K562 (cell line): ENCODE results near the gene AGAP1. TPM values are rescaled to one million over a fixed set of nuclear protein-coding genes. Genes with fewer than 3 reads are reported as not detected.

Source experiments
- ATAC-seq: fragments of 200-7000 bp; cut with Tn5 transposase; 3 replicates; pipeline ENCODE4 v1.9.1; 2020; ENCODE audit warnings: moderate library complexity
- BruUV-seq: library from RNA; stranded (reverse); fragments of 400-500 nt; replicated peaks from 2 replicates; lab custom pipeline; 2021; lab: Mats Ljungman, UMichigan
- CTCF ChIA-PET: fragments of 300-600 bp; formaldehyde crosslinking; extraction: SDS; loops from one replicate; lab custom pipeline; 2021; ENCODE audit warnings: low intra/inter-chr PET ratio; lab: Yijun Ruan, JAX
- POLR2A ChIA-PET: fragments of 300-600, 350-650 bp; sonication (Branson Sonifier 250); formaldehyde crosslinking; extraction: SDS; loops from one replicate; lab custom pipeline; 2021; ENCODE audit warnings: antibody characterized with exemption, inconsistent platforms; lab: Yijun Ruan, JAX
- DNase-seq, 4 experiments: peaks; one replicate each; pipeline versions ENCODE4 v3.0.0 to v3.0.0-alpha.2; 2011 to 2018; ENCODE audit warnings: low spot score in 3 of 4, mixed read lengths in 3 of 4; ENCODE audit errors: extremely low read depth in 1 of 4
- FAIRE-seq: peaks from 2 replicates; lab custom pipeline; 2011; peaks lifted over from hg19 to GRCh38; lab: Jason Lieb, UNC
- H2AFZ ChIP-seq: 2 replicates; pipeline ENCODE4 v1.6.0; 2011; ENCODE audit warnings: low read depth, low read length, control low read depth, inconsistent platforms
- H3K27ac ChIP-seq: fragments of 200-600 bp; 3 replicates; pipeline ENCODE4 v1.8.0; 2011; ENCODE audit warnings: low read depth, mild to moderate bottlenecking, control low read depth, inconsistent platforms, low read length, moderate library complexity, mixed read lengths; ENCODE audit errors: extremely low read depth
- H3K27me3 ChIP-seq, 2 experiments: fragments of 300-600 bp in 1 of 2; 2 replicates in 1 of 2; 3 replicates in 1 of 2; pipeline versions ENCODE4 v1.6.0 to v1.8.0; 2011; ENCODE audit warnings: inconsistent platforms in 2 of 2, low read length in 2 of 2, mild to moderate bottlenecking in 1 of 2, mixed read lengths in 1 of 2, moderate library complexity in 1 of 2; ENCODE audit not compliant: control insufficient read depth in 2 of 2, insufficient read depth in 2 of 2
- H3K36me3 ChIP-seq: fragments of 300-600 bp; 3 replicates; pipeline ENCODE4 v1.8.0; 2011; ENCODE audit warnings: mild to moderate bottlenecking, low read length, inconsistent platforms; ENCODE audit not compliant: control insufficient read depth, insufficient read depth
- H3K4me1 ChIP-seq, 2 experiments: fragments of 200-600 bp in 1 of 2; replicated peaks in 1 of 2; 2 replicates in 1 of 2; 3 replicates in 1 of 2; pipeline versions ENCODE4 v1.5.1 to v1.8.0; 2011; ENCODE audit warnings: inconsistent platforms in 2 of 2, low read length in 2 of 2, mild to moderate bottlenecking in 1 of 2, mixed read lengths in 1 of 2, moderate library complexity in 1 of 2; ENCODE audit not compliant: control insufficient read depth in 2 of 2, insufficient read depth in 2 of 2
- H3K4me2 ChIP-seq: 2 replicates; pipeline ENCODE4 v1.6.1; 2011; ENCODE audit warnings: low read length, control low read depth, inconsistent platforms, mixed read lengths; ENCODE audit not compliant: insufficient read depth
- H3K4me3 ChIP-seq: fragments of 200-600 bp; sonication (generic), shearing (Covaris generic); 2 replicates; pipeline ENCODE4 v1.5.1; 2016; ENCODE audit warnings: control low read depth, inconsistent platforms
- H3K79me2 ChIP-seq: fragments of 200-600 bp; 3 replicates; pipeline ENCODE4 v1.8.0; 2011; ENCODE audit warnings: low read length, inconsistent platforms; ENCODE audit not compliant: control insufficient read depth, insufficient read depth
- H3K9ac ChIP-seq, 2 experiments: 2 replicates each; pipeline versions ENCODE4 v1.6.0 to v1.6.1; 2011; ENCODE audit warnings: low read depth in 2 of 2, low read length in 2 of 2, control low read depth in 1 of 2, inconsistent platforms in 1 of 2, mild to moderate bottlenecking in 1 of 2, mixed read lengths in 1 of 2; ENCODE audit not compliant: insufficient read depth in 1 of 2
- H3K9me1 ChIP-seq: one replicate; pipeline ENCODE4 v1.6.0; 2011; ENCODE audit warnings: inconsistent platforms, mild to moderate bottlenecking, low read length, moderate library complexity; ENCODE audit not compliant: control insufficient read depth, insufficient read depth
- H3K9me3 ChIP-seq: replicated peaks from 2 replicates; pipeline ENCODE4 v1.5.1; 2011; ENCODE audit warnings: low read depth, low read length, inconsistent platforms; ENCODE audit not compliant: control insufficient read depth, insufficient read depth
- H4K20me1 ChIP-seq: replicated peaks from 2 replicates; pipeline ENCODE4 v1.6.1; 2011; ENCODE audit warnings: low read length, inconsistent platforms, mixed read lengths; ENCODE audit not compliant: control insufficient read depth, insufficient read depth
- CHD2 ChIP-seq: IDR thresholded peaks from 2 replicates; pipeline ENCODE4 v1.6.1; 2011; ENCODE audit warnings: low read depth, low read length
- FOXK2 ChIP-seq, 2 experiments: fragments of 450-650 bp; IDR thresholded peaks in 1 of 2; conservative IDR thresholded peaks in 1 of 2; 2 replicates each; pipeline ENCODE4 v1.6.1; 2016; ENCODE audit warnings: low read depth in 2 of 2, mild to moderate bottlenecking in 1 of 2
- MGA ChIP-seq: fragments of 450-650 bp; IDR thresholded peaks from 2 replicates; pipeline ENCODE4 v1.6.1; 2016; ENCODE audit warnings: mild to moderate bottlenecking, moderate library complexity
- SIN3A ChIP-seq, 2 experiments: fragments of 150-350 bp in 1 of 2; IDR thresholded peaks; 2 replicates each; pipeline ENCODE4 v1.6.1; 2011 to 2016; ENCODE audit warnings: borderline replicate concordance in 2 of 2, low read depth in 2 of 2, low read length in 2 of 2, mild to moderate bottlenecking in 2 of 2, moderate library complexity in 2 of 2; ENCODE audit not compliant: control insufficient read depth in 1 of 2
- SMARCB1 ChIP-seq: IDR thresholded peaks from 2 replicates; pipeline ENCODE4 v1.6.1; 2011; ENCODE audit warnings: improper control_type of control experiment, low read depth; ENCODE audit not compliant: insufficient read length
- TRIM25 ChIP-seq: fragments of 450-650 bp; IDR thresholded peaks from 2 replicates; pipeline ENCODE4 v1.7.0; 2016; ENCODE audit warnings: borderline replicate concordance
- ZNF24 ChIP-seq: fragments of 450-650 bp; IDR thresholded peaks from 2 replicates; pipeline ENCODE4 v1.6.1; 2016
- WGBS: fragments of 100-300 bp; shearing (Covaris generic); methylation state at CpG from one replicate; pipeline ENCODE4 v1.1.6; 2016; ENCODE audit warnings: low coverage, mixed read lengths; ENCODE audit not compliant: insufficient coverage; ENCODE audit errors: missing lambda C conversion rate; 5-methylcytosine and 5-hydroxymethylcytosine counted together
- in situ Hi-C: fragments of 300-500 bp; cut with MboI; formaldehyde crosslinking; loops from 4 replicates; pipeline ENCODE4 v1.15.0; 2018; ENCODE audit warnings: inconsistent platforms, mixed read lengths
- intact Hi-C: fragments of 100-400 bp; cut with micrococcal nuclease; formaldehyde crosslinking; loops from 2 replicates; pipeline ENCODE4 v1.14.2; 2022
- polyA plus RNA-seq, 8 experiments: library from polyadenylated mRNA; depleted of rRNA in 4 of 8; stranded (reverse) in 5 of 8; unstranded in 3 of 8; fragments of >200 nt; fragmentation: Nextera tagmentation in 2 of 8; fragmentation: Illumina TruSeq in 1 of 8; extraction: Ambion mirVana in 2 of 8; extraction: Trizol in 1 of 8; gene quantifications; 2 replicates each; pipeline versions ENCODE4 v1.2.1 to v1.2.3, GENCODE V29; 2011 to 2014; ENCODE audit warnings: inconsistent platforms in 1 of 8, missing spikeins in 1 of 8
- total RNA-seq, 7 experiments: library from RNA; depleted of rRNA in 6 of 7; stranded (reverse); fragments of >200 nt in 6 of 7; fragmentation: Illumina TruSeq in 2 of 7; extraction: Trizol in 2 of 7; gene quantifications; 2 replicates each; pipeline versions ENCODE4 v1.2.1 to v1.2.3, GENCODE V29; 2011 to 2021; ENCODE audit warnings: low replicate concordance in 1 of 7

The AGAP1 gene
- total and polyA plus RNA-seq, 9 of the 15 experiments (the other 6 are each of a cell fraction or from before 2014, with no cell fraction given) = 1.3 to 24.0 (median 10.6) TPM

DNA sequence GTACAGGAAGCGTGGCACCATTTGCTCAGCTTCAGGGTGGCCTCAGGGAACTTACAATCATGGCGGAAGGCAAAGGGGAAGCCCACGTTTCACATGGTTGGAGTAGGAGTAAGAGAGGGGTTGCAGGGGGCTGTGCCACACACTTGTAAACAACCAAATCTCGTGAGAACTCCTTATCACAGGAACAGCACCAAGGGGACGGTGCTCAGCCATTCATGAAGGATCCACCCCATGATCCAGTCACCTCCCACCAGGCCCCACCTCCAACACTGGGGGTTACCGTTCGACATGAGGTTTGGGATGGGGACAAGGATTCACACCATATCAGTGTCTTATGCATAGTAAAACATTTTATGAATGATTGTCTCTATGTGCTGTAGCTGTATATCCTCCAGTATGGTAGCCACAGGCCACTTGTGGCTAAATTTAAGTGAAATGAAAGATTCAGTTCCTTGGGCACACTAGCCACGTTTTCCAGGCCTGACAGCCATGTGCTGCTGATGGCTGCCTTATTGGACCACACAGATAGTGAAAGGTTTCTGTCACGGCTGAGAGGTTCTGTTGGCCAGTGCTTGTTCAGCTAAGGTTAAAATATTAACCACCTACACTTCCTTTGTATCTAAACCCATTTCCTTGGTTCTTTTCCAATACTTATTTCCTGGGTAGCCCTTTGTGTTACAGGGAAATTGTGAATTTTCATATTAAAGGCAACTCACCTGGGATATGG lies 77.3 kb downstream of the AGAP1 start:
- Histone ChIP-seq H3K9me1 (no peaks in the 10 kb centered on the region), H3K9ac (no peak overlapping the region), H3K36me3 (no peaks in the 10 kb centered on the region; the same call in 2 of the 3 replicates), H3K4me1 (peaks cover 5% of the 10 kb centered on the region in 2 experiments; a peak in 2 of 5 replicates), H2AFZ (no peak overlapping the region), H4K20me1 (peaks cover 33% of the 10 kb centered on the region), H3K9me3 (no peaks in the 10 kb centered on the region), H3K79me2 (peaks cover 82% of the 10 kb centered on the region), H3K27me3 (no peaks in the 10 kb centered on the region), H3K4me2 (no peak overlapping the region), H3K4me3 (no peak overlapping the region), H3K27ac (peak overlapping the region; percentile 30; the same call in 1 of the 3 replicates)
- intact Hi-C loops = no loop called here
- BruUV-seq = no TSS peak
- WGBS = 55% methylated on average over 9 of the region's 9 CpGs
- DNase-seq (peak in 1 of 4 experiments; percentile 25), FAIRE-seq (peak; percentile 71), ATAC-seq (peak; percentile 72)
- in situ Hi-C loops = no loop called here
- ChIA-PET POLR2A (no interaction called here), CTCF (no interaction called here)
- no peak for TF ChIP-seq SMARCB1
- TF ChIP-seq SIN3A (IDR thresholded peaks at IDR 0.05; ENCODE audit: borderline replicate concordance in 2 of 2, control insufficient read depth in 1 of 2, low read depth in 2 of 2, low read length in 2 of 2) = no peak
- TF ChIP-seq FOXK2 (conservative IDR thresholded peaks at IDR 0.05 in 1 of 2, IDR thresholded peaks at IDR 0.05 in 1 of 2; ENCODE audit: low read depth in 2 of 2) = 0 out of 4 replicates have a peak, but pooled peaks of 1 of the 2 experiments have one; percentile 46
- peak; percentile 41; the same call in 1 of the 2 replicates for TF ChIP-seq MGA
- no peak for TF ChIP-seq TRIM25
- peak; percentile 77; the same call in 1 of the 2 replicates for TF ChIP-seq CHD2
- no peak for TF ChIP-seq ZNF24
